ENCODE data around the gene TRAP1.

DNA sequence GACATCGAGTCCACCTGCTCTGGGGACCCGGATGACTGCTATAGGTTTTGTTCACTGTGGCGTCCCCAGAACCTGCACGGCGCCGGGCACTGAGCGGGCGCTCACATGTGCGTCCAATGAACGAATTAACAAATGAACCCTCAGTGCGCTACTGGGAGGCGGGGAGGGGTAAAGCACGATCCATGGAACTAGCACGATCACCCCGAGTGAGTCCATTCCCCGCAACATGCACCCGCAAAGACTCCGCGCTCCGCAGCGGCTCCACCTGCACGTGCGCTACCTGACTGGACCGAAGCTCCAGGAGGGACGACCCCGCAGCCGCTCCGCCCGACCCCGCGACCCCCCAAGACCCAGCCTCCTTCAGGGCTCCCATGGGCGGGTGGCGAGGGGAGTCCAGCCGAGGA lies 491 bp downstream of the TRAP1 start:
- TF ChIP-seq EP300 (IDR thresholded peaks at IDR 0.05; ENCODE audit: borderline replicate concordance in 1 of 2, low read depth in 1 of 2, low read length in 1 of 2), result no peak
- TF ChIP-seq, protein P1, sequence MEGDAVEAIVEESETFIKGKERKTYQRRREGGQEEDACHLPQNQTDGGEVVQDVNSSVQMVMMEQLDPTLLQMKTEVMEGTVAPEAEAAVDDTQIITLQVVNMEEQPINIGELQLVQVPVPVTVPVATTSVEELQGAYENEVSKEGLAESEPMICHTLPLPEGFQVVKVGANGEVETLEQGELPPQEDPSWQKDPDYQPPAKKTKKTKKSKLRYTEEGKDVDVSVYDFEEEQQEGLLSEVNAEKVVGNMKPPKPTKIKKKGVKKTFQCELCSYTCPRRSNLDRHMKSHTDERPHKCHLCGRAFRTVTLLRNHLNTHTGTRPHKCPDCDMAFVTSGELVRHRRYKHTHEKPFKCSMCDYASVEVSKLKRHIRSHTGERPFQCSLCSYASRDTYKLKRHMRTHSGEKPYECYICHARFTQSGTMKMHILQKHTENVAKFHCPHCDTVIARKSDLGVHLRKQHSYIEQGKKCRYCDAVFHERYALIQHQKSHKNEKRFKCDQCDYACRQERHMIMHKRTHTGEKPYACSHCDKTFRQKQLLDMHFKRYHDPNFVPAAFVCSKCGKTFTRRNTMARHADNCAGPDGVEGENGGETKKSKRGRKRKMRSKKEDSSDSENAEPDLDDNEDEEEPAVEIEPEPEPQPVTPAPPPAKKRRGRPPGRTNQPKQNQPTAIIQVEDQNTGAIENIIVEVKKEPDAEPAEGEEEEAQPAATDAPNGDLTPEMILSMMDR (IDR thresholded peaks at IDR 0.05), result no peak
- TF ChIP-seq RCOR1 (IDR thresholded peaks at IDR 0.05; ENCODE audit: low read length), result no peak
- no peak for TF ChIP-seq SMC3 (IDR thresholded peaks at IDR 0.05; ENCODE audit: low read depth, low read length)
- TF ChIP-seq POLR2AphosphoS5 (IDR thresholded peaks at IDR 0.05; ENCODE audit: low read depth, low read length), result no peak
- TF ChIP-seq ZBTB33 (IDR thresholded peaks at IDR 0.05; ENCODE audit: borderline replicate concordance, low read depth), result no peak
- TF ChIP-seq NFIC (IDR thresholded peaks at IDR 0.05; ENCODE audit: borderline replicate concordance), result no peak
- TF ChIP-seq MEF2A (IDR thresholded peaks at IDR 0.05; ENCODE audit: borderline replicate concordance, low read depth), result no peak
- TF ChIP-seq GATA2 (CRISPR knock-in tag; IDR thresholded peaks at IDR 0.05), result no peak
- no peak for TF ChIP-seq GABPA (IDR thresholded peaks at IDR 0.05; ENCODE audit: low read depth)
- no peak for TF ChIP-seq RFX5 (IDR thresholded peaks at IDR 0.05; ENCODE audit: low read length)
